Subcutaneous abdominal adipose tissue (tissue), 5 donors: ENCODE measurements around the gene SORBS1.

ENCODE experiments used
- H3K27ac ChIP-seq: one replicate; pipeline ENCODE4 v1.7.0; 2013; ENCODE audit warnings: low read depth, mild to moderate bottlenecking, inconsistent platforms, low read length, moderate library complexity
- H3K27me3 ChIP-seq, 5 donors: one replicate each; pipeline ENCODE4 v1.7.0; 2013; ENCODE audit warnings: low read length in 5 of 5, inconsistent platforms in 1 of 5; ENCODE audit not compliant: control insufficient read depth in 5 of 5, insufficient read depth in 4 of 5
- H3K36me3 ChIP-seq, 5 donors: one replicate each; pipeline ENCODE4 v1.7.0; 2013; ENCODE audit warnings: low read length in 5 of 5; ENCODE audit not compliant: control insufficient read depth in 5 of 5, insufficient read depth in 5 of 5
- H3K4me1 ChIP-seq, 5 donors: one replicate each; pipeline ENCODE4 v1.7.0; 2013; ENCODE audit warnings: low read length in 5 of 5, mild to moderate bottlenecking in 3 of 5, moderate library complexity in 1 of 5; ENCODE audit not compliant: control insufficient read depth in 5 of 5, insufficient read depth in 5 of 5
- H3K4me3 ChIP-seq, 5 donors: one replicate each; pipeline ENCODE4 v1.7.0; 2013; ENCODE audit warnings: low read length in 5 of 5, low read depth in 1 of 5
- H3K9ac ChIP-seq, 5 donors: one replicate each; pipeline ENCODE4 v1.7.0; 2013; ENCODE audit warnings: low read length in 5 of 5, mild to moderate bottlenecking in 4 of 5, moderate library complexity in 3 of 5
- H3K9me3 ChIP-seq, 5 donors: one replicate each; pipeline ENCODE4 v1.7.0; 2013; ENCODE audit warnings: low read length in 5 of 5; ENCODE audit not compliant: control insufficient read depth in 5 of 5
- donor health status: healthy.
- donor health status: healthy.
- donor health status: healthy.
- donor health status: healthy.
- donor health status: healthy.

SORBS1 gene

DNA sequence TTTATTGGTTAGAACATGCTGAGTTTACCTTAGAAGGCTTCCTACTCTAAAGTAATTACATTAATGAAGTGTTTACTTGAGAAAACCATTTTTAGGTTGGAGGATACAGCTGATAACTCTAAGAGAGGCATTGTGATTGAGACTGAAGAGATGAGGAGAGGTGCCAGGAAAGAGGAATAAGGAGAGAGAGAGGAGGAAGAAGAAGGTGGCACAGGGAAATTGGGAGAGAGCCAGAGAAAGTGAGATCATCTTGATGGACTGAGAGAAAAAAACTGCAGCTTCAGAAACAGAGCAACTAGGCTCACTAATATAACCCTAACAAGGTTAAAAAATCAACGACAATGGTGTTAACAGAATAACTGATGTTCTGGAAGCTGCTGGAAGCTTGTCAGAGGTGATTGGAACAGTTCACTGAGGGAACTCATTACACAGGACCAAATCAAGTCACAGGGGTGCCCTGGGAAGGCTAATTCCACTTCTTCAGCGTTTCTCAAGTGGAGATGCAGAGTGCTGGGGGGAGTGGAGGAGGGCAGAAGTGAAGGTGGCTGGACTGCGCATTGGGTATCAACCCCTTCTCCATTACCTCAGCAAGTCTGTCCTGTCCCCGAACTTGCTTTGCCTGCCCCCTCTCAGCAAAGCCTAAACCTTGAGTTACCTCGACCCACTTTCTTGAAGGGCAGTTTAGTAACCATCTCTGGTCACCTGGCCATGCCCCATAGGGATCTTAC lies 6.9 kb upstream of the SORBS1 start:
- no peak overlapping the region for H3K4me3 ChIP-seq
- H3K9me3 ChIP-seq, result no peaks in the 10 kb centered on the region
- H3K27me3 ChIP-seq, result no peaks in the 10 kb centered on the region
- peaks cover 0 to 12% (median 8%) of the 10 kb centered on the region in 5 donors for H3K4me1 ChIP-seq
- H3K27ac ChIP-seq, result no peak overlapping the region
- no peaks in the 10 kb centered on the region for H3K36me3 ChIP-seq
- no peak overlapping the region for H3K9ac ChIP-seq

DNA sequence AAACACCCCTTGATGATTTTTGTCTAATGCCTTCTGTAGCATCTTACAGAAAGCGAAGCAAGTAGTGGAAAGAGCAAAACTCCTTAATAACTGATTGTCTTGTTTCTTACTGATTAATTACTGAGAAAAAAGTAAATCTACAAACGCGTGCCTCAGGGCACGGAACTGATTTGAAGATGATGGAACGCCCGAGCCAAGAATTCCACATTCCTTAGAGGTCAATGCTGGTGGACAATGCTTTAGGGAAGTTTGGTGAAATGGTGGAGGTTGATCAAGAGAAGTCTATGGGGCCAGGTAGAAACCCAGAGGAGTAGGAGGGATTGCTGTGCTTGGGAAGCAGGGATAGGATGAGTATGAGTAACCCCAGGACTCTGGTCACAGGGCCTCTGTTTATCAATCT lies 5.0 kb upstream of the SORBS1 start:
- Histone ChIP-seq H3K9me3 (no peaks in the 10 kb centered on the region), H3K27me3 (no peaks in the 10 kb centered on the region), H3K27ac (no peak overlapping the region), H3K9ac (no peak overlapping the region), H3K36me3 (no peaks in the 10 kb centered on the region), H3K4me3 (no peak overlapping the region), H3K4me1 (peaks cover 0 to 13% (median 8%) of the 10 kb centered on the region in 5 donors)

DNA sequence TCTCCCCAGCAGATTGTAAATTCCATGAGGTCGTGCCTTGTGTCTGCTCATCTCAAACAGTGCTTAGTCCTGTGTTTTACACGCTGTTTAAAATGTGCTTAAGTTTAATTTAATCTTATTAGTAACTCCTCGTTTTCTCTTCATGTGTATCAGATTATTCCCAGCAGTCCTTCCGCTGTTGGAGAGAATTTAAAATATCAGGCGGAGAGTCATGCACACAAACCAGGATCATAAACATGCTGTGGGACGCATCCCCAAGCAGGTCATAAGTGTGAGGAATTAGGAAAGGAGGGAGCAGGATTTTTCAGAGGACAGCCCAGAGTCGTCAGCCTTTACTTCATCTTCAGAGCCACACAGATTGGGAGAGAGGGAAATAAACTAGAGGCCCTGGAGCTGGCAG lies 4.2 kb upstream of the SORBS1 start:
- Histone ChIP-seq H3K36me3 (no peaks in the 10 kb centered on the region), H3K4me3 (no peak overlapping the region), H3K9me3 (no peaks in the 10 kb centered on the region), H3K27me3 (no peaks in the 10 kb centered on the region), H3K27ac (no peak overlapping the region), H3K9ac (no peak overlapping the region), H3K4me1 (peaks cover 0 to 19% (median 14%) of the 10 kb centered on the region in 5 donors)

DNA sequence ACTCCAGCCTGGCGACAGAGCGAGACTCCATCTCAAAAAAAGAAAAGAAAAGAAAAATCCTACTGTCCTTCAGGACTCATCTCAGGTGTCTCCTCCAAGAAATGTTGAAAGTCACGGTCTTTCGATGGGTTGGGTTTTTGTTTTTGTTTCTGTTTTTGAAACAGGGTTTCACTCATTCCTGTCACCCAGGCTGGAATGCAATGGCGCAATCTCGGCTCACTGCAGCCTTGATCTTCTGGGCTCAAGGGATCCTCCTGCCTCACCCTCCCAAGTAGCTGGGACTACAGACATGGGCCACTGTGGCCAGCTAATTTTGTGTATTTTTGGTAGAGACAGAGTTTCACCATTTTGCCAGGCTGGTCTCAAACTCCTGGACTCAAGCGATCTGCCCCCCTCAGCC lies 3.1 kb upstream of the SORBS1 start:
- no peak overlapping the region for H3K9ac ChIP-seq
- no peaks in the 10 kb centered on the region for H3K36me3 ChIP-seq
- no peak overlapping the region for H3K27ac ChIP-seq
- H3K9me3 ChIP-seq, result no peaks in the 10 kb centered on the region
- no peak overlapping the region for H3K4me3 ChIP-seq
- peaks cover 0 to 26% (median 19%) of the 10 kb centered on the region in 5 donors for H3K4me1 ChIP-seq
- no peaks in the 10 kb centered on the region for H3K27me3 ChIP-seq

DNA sequence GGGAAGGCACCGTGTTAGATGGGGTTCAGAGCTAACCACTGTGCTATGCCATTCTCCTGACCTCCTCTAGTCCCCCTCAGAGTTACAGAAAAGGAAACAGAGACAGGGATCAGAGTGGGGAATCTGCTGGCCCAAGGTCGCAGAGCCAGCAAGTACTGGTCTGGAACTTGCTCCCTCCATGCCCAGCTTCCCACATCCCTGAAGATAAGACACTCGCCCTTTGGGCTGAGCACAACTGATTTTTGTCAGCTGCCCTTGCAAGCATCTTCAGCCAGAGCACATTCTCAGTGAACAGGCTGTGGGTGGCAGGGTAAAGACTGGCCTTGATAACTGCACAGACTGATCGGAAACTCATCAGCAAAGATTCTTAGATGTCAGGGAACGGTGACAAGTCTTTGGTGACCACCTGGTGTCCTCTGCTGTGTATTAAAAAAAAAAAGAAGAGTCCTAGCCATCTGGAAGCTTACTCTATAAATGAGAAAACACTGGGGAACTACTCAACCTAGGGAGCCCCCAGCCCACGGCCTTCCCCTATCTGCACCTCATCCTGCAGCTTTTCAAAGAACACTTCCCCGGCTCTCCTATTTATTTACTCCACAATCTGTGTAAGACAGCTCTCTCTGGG lies 1.3 kb upstream of the SORBS1 start:
- H3K27me3 ChIP-seq, result no peaks in the 10 kb centered on the region
- no peaks in the 10 kb centered on the region for H3K36me3 ChIP-seq
- H3K27ac ChIP-seq, result no peak overlapping the region
- H3K9me3 ChIP-seq, result no peaks in the 10 kb centered on the region
- no peak overlapping the region for H3K4me3 ChIP-seq
- no peak overlapping the region for H3K9ac ChIP-seq
- peaks cover 0 to 26% (median 16%) of the 10 kb centered on the region in 5 donors for H3K4me1 ChIP-seq

DNA sequence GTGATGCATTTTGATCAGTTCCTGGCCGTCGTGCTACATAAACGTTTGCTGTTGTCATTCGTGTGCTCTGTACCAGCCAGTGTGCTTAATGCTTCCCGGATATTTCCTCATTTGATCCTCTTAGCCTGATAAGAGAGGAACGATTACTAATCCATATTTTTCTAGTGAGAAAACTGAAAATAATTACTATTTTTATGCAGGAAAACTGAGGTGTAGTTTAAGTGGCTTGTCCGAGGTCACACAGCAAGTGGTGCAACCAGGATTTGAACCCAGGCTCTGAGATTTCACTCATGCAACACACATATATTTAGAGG lies 650 bp upstream of the SORBS1 start:
- peak overlapping the region in 2 of 5 donors; percentile 66 to 69 for H3K9ac ChIP-seq
- no peak overlapping the region for H3K27ac ChIP-seq
- H3K9me3 ChIP-seq, result no peaks in the 10 kb centered on the region
- H3K27me3 ChIP-seq, result no peaks in the 10 kb centered on the region
- H3K4me1 ChIP-seq, result peaks cover 0 to 26% (median 16%) of the 10 kb centered on the region in 5 donors
- peak overlapping the region; percentile 40 to 88 (median 61) for H3K4me3 ChIP-seq
- no peaks in the 10 kb centered on the region for H3K36me3 ChIP-seq

DNA sequence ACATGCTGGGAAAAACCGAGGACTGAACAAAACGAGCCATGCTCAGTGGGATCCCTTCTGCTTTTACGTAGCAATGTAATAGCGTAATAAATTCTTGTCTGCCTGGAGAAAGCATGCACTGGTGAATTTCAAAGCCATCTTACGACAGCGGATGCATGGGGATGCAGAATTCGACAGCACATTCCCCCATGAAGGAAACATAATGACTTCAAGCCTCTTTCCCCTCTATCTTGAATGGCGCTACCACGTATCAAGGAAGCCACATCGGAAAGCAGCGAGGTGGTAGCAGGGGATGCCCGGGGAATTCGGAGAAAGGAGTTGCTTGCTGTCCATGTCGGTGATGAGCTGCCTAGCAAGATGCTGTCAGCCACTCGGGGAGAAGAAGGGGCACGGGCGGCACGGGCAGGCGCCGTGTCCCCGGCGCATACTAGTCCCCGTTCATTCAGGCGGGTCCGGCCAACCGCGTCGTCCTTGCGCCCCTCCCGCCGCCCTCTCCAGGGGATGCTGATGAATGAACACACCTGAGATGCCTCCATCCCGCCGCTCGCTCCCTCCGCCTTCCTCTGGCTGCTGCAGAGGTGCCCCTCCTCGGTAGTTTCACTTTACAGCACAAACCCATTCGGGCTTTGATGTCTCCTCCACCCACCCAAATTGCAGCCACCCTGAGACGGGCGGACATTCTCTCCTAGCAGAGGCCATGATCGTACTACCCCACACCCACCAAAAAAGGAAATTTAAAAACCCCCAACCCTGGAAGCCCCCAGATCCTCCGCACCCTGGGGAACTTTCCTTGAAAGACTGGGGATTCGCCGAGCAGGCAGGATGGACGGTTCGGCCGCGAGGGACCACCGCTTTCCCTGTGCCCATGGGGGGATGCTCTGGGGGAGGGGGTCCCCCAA lies 644 bp downstream of the SORBS1 start:
- peaks cover 0 to 26% (median 16%) of the 10 kb centered on the region in 5 donors for H3K4me1 ChIP-seq
- peak overlapping the region; percentile 35 for H3K27ac ChIP-seq
- no peaks in the 10 kb centered on the region for H3K36me3 ChIP-seq
- H3K9ac ChIP-seq, result peak overlapping the region; percentile 55 to 90 (median 81)
- peak overlapping the region; percentile 85 to 92 (median 88) for H3K4me3 ChIP-seq
- H3K9me3 ChIP-seq, result no peaks in the 10 kb centered on the region
- H3K27me3 ChIP-seq, result no peaks in the 10 kb centered on the region

DNA sequence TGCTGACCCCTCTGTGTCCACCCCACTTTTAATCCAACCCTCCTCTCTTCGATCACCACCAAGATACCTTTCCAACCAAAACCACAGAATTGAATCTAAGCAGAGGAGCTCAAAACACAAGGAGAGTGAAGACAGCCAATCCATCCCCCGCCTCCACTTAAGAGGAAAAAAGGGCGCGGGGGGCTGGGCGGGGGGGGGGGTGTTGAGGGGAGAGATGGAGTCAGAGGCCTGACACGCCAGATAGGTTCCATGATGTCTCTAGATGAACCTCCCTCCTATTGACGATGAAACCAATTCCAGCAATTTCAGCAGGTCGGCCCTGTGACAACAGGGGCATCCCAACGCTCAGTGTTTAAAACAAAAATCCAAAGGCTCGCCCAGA lies 1.3 kb downstream of the SORBS1 start:
- H3K27me3 ChIP-seq, result no peaks in the 10 kb centered on the region
- H3K9ac ChIP-seq, result peak overlapping the region in 3 of 5 donors; percentile 81 to 90 (median 84)
- H3K36me3 ChIP-seq, result no peaks in the 10 kb centered on the region
- H3K4me1 ChIP-seq, result peaks cover 0 to 26% (median 16%) of the 10 kb centered on the region in 5 donors
- H3K27ac ChIP-seq, result peak overlapping the region; percentile 35
- H3K9me3 ChIP-seq, result no peaks in the 10 kb centered on the region
- peak overlapping the region; percentile 85 to 92 (median 88) for H3K4me3 ChIP-seq

DNA sequence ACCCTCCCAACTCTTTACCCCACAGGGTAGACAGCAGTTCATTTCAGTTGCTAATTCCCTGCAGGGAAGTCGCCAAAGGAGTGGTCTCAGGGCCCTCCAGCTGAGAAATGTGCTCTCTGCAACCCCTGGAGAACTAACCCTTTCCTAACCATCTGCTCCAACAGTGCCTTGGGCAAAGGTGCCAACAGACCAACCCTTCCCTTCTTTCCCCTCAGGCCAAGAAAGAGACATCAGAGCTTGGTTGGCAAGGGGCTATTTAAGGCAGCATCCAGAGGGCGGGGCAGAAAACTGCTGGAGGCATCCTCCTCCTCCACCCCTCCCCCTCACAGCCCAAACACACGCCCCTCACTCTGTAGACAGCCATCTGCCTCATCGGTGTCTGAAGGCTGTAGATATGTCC lies 1.7 kb downstream of the SORBS1 start:
- no peak overlapping the region for H3K27ac ChIP-seq
- H3K27me3 ChIP-seq, result no peaks in the 10 kb centered on the region
- no peaks in the 10 kb centered on the region for H3K9me3 ChIP-seq
- H3K36me3 ChIP-seq, result no peaks in the 10 kb centered on the region
- H3K4me1 ChIP-seq, result peaks cover 0 to 26% (median 16%) of the 10 kb centered on the region in 5 donors
- H3K4me3 ChIP-seq, result peak overlapping the region in 3 of 5 donors; percentile 18 to 45 (median 39)
- H3K9ac ChIP-seq, result no peak overlapping the region
